Stimulated activated CD4-positive, alpha-beta T cell treated with anti-CD3 and anti-CD28 coated beads, Interleukin-2, amount 100 ng/mL, for 24 hours (primary cell): ENCODE results near the gene GGT1.
"Not testable (repeated sequence)": the region's sequence is repeated elsewhere in the genome, so short reads cannot be mapped to it uniquely, and the experiment has no call there.

ENCODE experiments used
- DNase-seq, 2 donors: peaks; one replicate each; pipeline ENCODE4 v3.0.0-alpha.2; 2020

GGT1 gene

GRCh38 chr22:24584166-24584790, 18.7 kb upstream of the GGT1 start:
- DNase-seq = no peak

- DNase-seq = no peak
Observed at GRCh38 chr22:24584871-24585411, 18.1 kb upstream of the GGT1 start.

- DNase-seq = no peak
Observed at GRCh38 chr22:24585461-24585860, 17.5 kb upstream of the GGT1 start.

- DNase-seq = no peak
Observed at GRCh38 chr22:24585927-24586546, 17.0 kb upstream of the GGT1 start.

GRCh38 chr22:24587251-24587650, 15.7 kb upstream of the GGT1 start:
- no peak for DNase-seq

- no peak for DNase-seq
Observed at GRCh38 chr22:24587948-24588347, 15.0 kb upstream of the GGT1 start.

GRCh38 chr22:24588381-24588756, 14.6 kb upstream of the GGT1 start:
- DNase-seq = no peak

GRCh38 chr22:24588757-24589481, 14.1 kb upstream of the GGT1 start:
- no peak for DNase-seq

- no peak for DNase-seq
Observed at GRCh38 chr22:24589518-24590030, 13.4 kb upstream of the GGT1 start.

- no peak for DNase-seq
Observed at GRCh38 chr22:24590596-24591173, 12.3 kb upstream of the GGT1 start.

- DNase-seq = no peak
Observed at GRCh38 chr22:24591286-24591830, 11.6 kb upstream of the GGT1 start.

GRCh38 chr22:24592058-24592850, 10.7 kb upstream of the GGT1 start:
- DNase-seq = peak in 1 of 2 donors; percentile 21

GRCh38 chr22:24592851-24593558, 10.0 kb upstream of the GGT1 start, which contains the start of gene LRRC75B:
Gene LRRC75B (minus strand): TSS chr22:24593073. CDS start chr22:24593039, 34 bp downstream.
- peak in 1 of 2 donors; percentile 65 for DNase-seq

GRCh38 chr22:24593559-24593835, 9.5 kb upstream of the GGT1 start:
- not testable (repeated sequence) for DNase-seq

- no peak for DNase-seq
Observed at GRCh38 chr22:24593836-24594568, 9.0 kb upstream of the GGT1 start.

- no peak for DNase-seq
Observed at GRCh38 chr22:24594569-24595120, 8.3 kb upstream of the GGT1 start.

- no peak for DNase-seq
Observed at GRCh38 chr22:24595228-24595627, 7.8 kb upstream of the GGT1 start.

- DNase-seq = no peak
Observed at GRCh38 chr22:24595863-24596262, 7.1 kb upstream of the GGT1 start.

- not testable (repeated sequence) for DNase-seq
Observed at GRCh38 chr22:24597076-24597475, 5.9 kb upstream of the GGT1 start.

GRCh38 chr22:24599514-24599913, 3.5 kb upstream of the GGT1 start:
- DNase-seq = no peak
